ENCODE measurements around the gene AUTS2. TPM values are rescaled to one million over a fixed set of nuclear protein-coding genes. Genes with fewer than 3 reads are reported as not detected.

Gene AUTS2
- total and polyA plus RNA-seq, 2 of the 8 experiments (the other 6 are each of a cell fraction or from before 2014, with no cell fraction given), result 25.9 to 101 TPM

- H3K36me3 ChIP-seq (ENCODE audit: control insufficient read depth in 2 of 4, insufficient read depth in 4 of 4, low read length in 3 of 4), result no peaks in the 10 kb centered on the region; a peak in 1 of 8 replicates
- no peak overlapping the region for H3K4ac ChIP-seq (replicated peaks; ENCODE audit: insufficient read length, low read depth, low read length)
- H3K27me3 ChIP-seq (replicated peaks in 1 of 4; ENCODE audit: control insufficient read depth in 3 of 4, extremely low read depth in 1 of 4, insufficient read depth in 3 of 4, low read length in 3 of 4), result peaks cover 49 to 74% (median 65%) of the 10 kb centered on the region in 4 experiments
- WGBS, 2 experiments (ENCODE audit: extremely low coverage in 1 of 2, insufficient coverage in 1 of 2, insufficient read length in 1 of 2, insufficient replicate concordance in 2 of 2, low coverage in 1 of 2, low lambda C conversion rate in 2 of 2, missing lambda C conversion rate in 1 of 2), result 0 to 7% methylated on average over 3 to 22 of the region's 61 CpGs
- H4K8ac ChIP-seq (ENCODE audit: extremely low read depth, insufficient read depth, low read length), result no peak overlapping the region; the same call in 1 of the 2 replicates
- no peak overlapping the region for H2BK120ac ChIP-seq (replicated peaks; ENCODE audit: low read depth, low read length)
- no peak overlapping the region for H2BK5ac ChIP-seq (ENCODE audit: low read depth, low read length)
- no peak overlapping the region for H4K91ac ChIP-seq (replicated peaks; ENCODE audit: insufficient read length, low read length)
- no peak overlapping the region for H3K14ac ChIP-seq (ENCODE audit: insufficient read length)
- peaks cover 0 to 7% of the 10 kb centered on the region in 2 experiments; a peak in 1 of 4 replicates for H3K79me2 ChIP-seq (ENCODE audit: control insufficient read depth in 1 of 2, insufficient read depth in 2 of 2, low read length in 2 of 2)
- H3K18ac ChIP-seq (ENCODE audit: extremely low read depth, low read length), result no peak overlapping the region
- H2BK12ac ChIP-seq (ENCODE audit: low read depth, low read length), result no peak overlapping the region
- no peak overlapping the region for H2BK15ac ChIP-seq (ENCODE audit: low read length)
- peak overlapping the region; percentile 47 to 75 (median 61) for H3K4me3 ChIP-seq (ENCODE audit: extremely low read depth in 1 of 4, insufficient read depth in 2 of 4, low read depth in 3 of 4, low read length in 4 of 4)
- H2AK5ac ChIP-seq (ENCODE audit: low read depth, low read length), result no peak overlapping the region
- H3K9me3 ChIP-seq (ENCODE audit: insufficient read depth in 2 of 2, low read depth in 1 of 2, low read length in 1 of 2), result no peaks in the 10 kb centered on the region
- DNase-seq (ENCODE audit: low read depth in 1 of 2, low spot score in 2 of 2), result peak in 1 of 2 experiments; percentile 73
- no peak overlapping the region for H3K23ac ChIP-seq (ENCODE audit: insufficient read length)
- no peak overlapping the region for H2AFZ ChIP-seq (ENCODE audit: low read length)
- peaks cover 20% of the 10 kb centered on the region; the same call in 1 of the 2 replicates for H3K23me2 ChIP-seq (ENCODE audit: low read depth, low read length)
- no peak overlapping the region for H3K56ac ChIP-seq (replicated peaks; ENCODE audit: insufficient read length, low read depth, low read length)
- H3K4me1 ChIP-seq (replicated peaks in 1 of 4; ENCODE audit: control insufficient read depth in 3 of 4, insufficient read depth in 4 of 4, low read length in 3 of 4), result peaks cover 0 to 6% (median 0%) of the 10 kb centered on the region in 4 experiments; a peak in 3 of 7 replicates
- no peak overlapping the region for H4K5ac ChIP-seq (ENCODE audit: insufficient read length, low read depth, low read length)
- peak overlapping the region; percentile 68 to 83 for H3K4me2 ChIP-seq (ENCODE audit: insufficient read depth in 1 of 2, low read depth in 2 of 2, low read length in 2 of 2)
- POLR2A ChIA-PET (ENCODE audit: partially characterized antibody), result no interaction called here
- no peak overlapping the region for H2BK20ac ChIP-seq (ENCODE audit: low read length)
- H3K79me1 ChIP-seq (ENCODE audit: low read depth, low read length), result peaks cover 2% of the 10 kb centered on the region; the same call in 1 of the 2 replicates
- H3K9ac ChIP-seq (replicated peaks in 1 of 4; ENCODE audit: extremely low read depth in 1 of 4, low read depth in 3 of 4, low read length in 3 of 4), result no peak overlapping the region
- CTCF ChIA-PET (ENCODE audit: partially characterized antibody), result interaction anchor here (0.5 kb wide), 1 partner anchor 1988 kb away, joined by 3 read pairs; no protein-coding TSS in a partner anchor
- FAIRE-seq, result no peak
- peaks cover 5 to 11% of the 10 kb centered on the region in 2 experiments for H4K20me1 ChIP-seq (replicated peaks in 1 of 2; ENCODE audit: control insufficient read depth in 1 of 2, insufficient read depth in 2 of 2, low read length in 2 of 2)
- no peak overlapping the region for H3K27ac ChIP-seq (ENCODE audit: low read depth, low read length)
- TF ChIP-seq CTBP2 (IDR thresholded peaks at IDR 0.05; ENCODE audit: borderline replicate concordance, insufficient read depth, insufficient read length, low read length) (peak; percentile 87), NANOG (IDR thresholded peaks at IDR 0.05; ENCODE audit: insufficient read depth, low read depth, low read length, poor library complexity, severe bottlenecking) (no peak), SIN3A (conservative IDR thresholded peaks at IDR 0.05 in 1 of 2, IDR thresholded peaks at IDR 0.05 in 1 of 2; ENCODE audit: low read depth in 1 of 2, low read length in 2 of 2) (no peak; a peak in 1 of 4 replicates), EGR1 (IDR thresholded peaks at IDR 0.05; ENCODE audit: borderline replicate concordance, low read depth, low read length) (peak; percentile 62; the same call in 1 of the 2 replicates), TAF1 (IDR thresholded peaks at IDR 0.05; ENCODE audit: low read depth, low read length) (peak; percentile 29; the same call in 1 of the 2 replicates), RBBP5 (IDR thresholded peaks at IDR 0.05; ENCODE audit: borderline replicate concordance, low read depth, low read length) (peak; percentile 58), SUZ12 (IDR thresholded peaks at IDR 0.05; ENCODE audit: low read length) (peak; percentile 58; the same call in 1 of the 2 replicates), KDM4A (IDR thresholded peaks at IDR 0.05; ENCODE audit: low read depth, low read length, severe bottlenecking) (peak; percentile 83), RAD21 (IDR thresholded peaks at IDR 0.05 in 1 of 2, conservative IDR thresholded peaks at IDR 0.05 in 1 of 2; ENCODE audit: low read depth in 2 of 2, low read length in 2 of 2) (peak in 1 of 2 experiments; percentile 14; a peak in 1 of 4 replicates), CEBPB (IDR thresholded peaks at IDR 0.05; ENCODE audit: low read depth, low read length) (no peak), MAFK (IDR thresholded peaks at IDR 0.05; ENCODE audit: low read depth, low read length) (no peak)
Measured at GRCh38 chr7:69599286-69599954, 1.1 kb downstream of the AUTS2 start.
